ENCODE results near the gene DNAH14.
"Not testable (repeated sequence)": the region's sequence is repeated elsewhere in the genome, so short reads cannot be mapped to it uniquely, and the experiment has no call there.

DNAH14 gene

DNA sequence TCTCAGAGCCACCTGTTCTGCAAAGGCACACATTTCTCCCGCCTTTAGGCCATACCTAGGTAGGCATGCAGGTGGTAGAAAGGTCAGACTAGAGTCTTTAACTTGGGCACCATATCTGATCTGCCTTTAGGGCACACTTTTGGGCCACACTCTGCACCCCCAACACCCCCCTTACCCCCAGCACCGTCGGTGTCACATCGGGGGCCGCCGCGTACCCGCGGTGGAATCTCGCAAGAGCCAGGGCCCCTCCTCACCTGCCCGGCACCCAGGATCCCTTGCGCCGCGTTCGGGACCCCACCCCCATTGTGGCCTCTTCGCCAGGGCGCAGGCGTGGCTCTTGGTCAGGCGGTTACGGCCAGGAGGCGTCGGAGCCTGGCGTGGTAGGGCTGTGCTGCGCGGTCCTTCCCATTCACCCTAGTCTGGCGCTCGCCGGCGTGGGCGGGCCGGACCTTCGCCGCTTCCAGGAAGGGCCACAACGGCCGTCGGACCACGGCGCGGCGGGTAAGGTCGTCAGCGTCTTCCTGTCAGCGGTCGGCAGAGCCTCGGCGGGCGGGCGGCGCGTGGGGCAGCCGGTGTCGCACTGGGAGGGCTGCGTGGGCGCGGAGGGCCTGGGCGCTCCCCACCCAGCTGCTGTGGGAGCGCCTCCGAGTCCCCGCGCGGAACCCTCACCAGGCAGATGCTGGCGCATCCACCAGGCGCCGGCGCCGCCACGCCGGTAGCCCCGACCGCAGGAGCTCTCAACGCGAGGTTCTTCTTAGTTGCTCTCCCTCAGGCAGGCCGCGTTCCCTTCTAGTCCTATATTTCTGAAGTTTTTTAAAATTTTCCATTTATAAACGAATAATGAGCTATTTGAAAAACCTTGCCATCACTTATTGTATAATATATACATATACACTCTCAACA is at the start of gene DNAH14:
DNAH14 (plus strand) TSS at position 341 of the 903 bp plus-strand sequence. CDS start 23,028 bp downstream, outside the sequence.
- ATAC-seq (peak; percentile 79), DNase-seq (peak; percentile 16 to 27)
- peaks cover 6% of the 10 kb centered on the region for H3K4me1 Mint-ChIP-seq
- H3K4me3 Mint-ChIP-seq, result peak within 1 kb of the TSS; percentile 53 to 78
- H3K9me3 Mint-ChIP-seq, result peaks cover 13 to 30% of the 10 kb centered on the region in 2 donors
- peak within 1 kb of the TSS in 1 of 2 donors; percentile 19 for H3K27ac Mint-ChIP-seq
- H3K27me3 Mint-ChIP-seq, result peaks cover 28% of the 10 kb centered on the region

DNA sequence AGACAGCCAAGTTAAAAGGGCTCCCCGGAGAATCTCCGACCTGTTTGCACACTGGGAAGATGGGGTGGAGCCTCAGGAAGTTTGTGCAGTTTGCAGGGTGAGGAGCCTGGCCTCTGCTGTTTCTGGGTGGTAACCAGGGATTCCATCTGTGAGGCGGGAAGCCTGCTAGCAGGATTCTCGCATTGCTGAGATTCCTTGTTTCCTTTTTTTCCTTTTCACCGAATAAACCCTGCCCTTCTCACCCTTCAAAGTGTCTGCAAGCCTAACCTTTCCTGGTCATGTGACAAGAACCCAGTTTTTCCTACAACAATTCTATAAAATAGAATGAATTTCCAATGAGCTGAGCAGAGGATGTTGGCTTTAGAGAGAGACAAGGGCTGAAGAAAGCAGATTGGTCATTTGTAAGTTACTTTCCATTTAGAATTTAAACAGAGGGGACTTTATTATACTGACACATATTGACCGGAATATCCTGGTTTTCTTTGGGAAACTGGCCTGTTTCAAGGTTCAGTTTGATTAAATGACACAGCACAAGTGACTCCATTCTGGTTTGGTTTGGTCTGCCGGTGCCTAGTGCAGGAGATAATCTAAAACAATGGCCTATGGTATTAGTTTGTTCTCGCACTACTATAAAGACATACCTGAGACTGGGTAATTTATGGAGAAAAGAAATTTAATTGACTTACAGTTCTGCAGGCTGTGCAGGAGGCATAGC is 48.7 kb upstream of the DNAH14 start:
- DNase-seq (no peak), ATAC-seq (no peak)
- H3K27ac Mint-ChIP-seq, result no peak overlapping the region
- H3K4me3 Mint-ChIP-seq, result no peak overlapping the region
- peaks cover 5 to 12% of the 10 kb centered on the region in 2 donors for H3K9me3 Mint-ChIP-seq
- no peaks in the 10 kb centered on the region for H3K4me1 Mint-ChIP-seq
- peaks cover 29% of the 10 kb centered on the region for H3K27me3 Mint-ChIP-seq

DNA sequence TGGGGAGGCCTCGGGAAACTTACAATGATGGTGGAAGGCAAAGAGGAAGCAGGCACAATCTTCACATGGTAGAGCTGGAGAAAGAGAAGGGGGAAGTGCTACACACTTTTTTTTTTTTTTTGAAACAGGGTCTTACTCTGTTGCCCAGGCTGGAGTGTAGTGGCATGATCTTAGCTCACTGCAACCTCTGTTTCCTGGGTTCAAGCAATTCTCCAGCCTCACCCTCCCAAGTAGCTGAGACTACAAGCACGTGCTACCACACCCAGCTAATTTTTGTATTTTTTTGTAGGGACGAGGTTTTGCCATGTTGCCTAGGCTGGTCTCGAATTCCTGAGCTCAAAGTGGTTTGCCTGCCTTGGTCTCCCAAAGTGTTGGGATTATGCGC is 48.2 kb upstream of the DNAH14 start:
- H3K27ac Mint-ChIP-seq, DNase-seq, ATAC-seq, H3K4me1 Mint-ChIP-seq, H3K4me3 Mint-ChIP-seq: not testable (repeated sequence)
- Mint-ChIP-seq H3K9me3 (peaks cover 10 to 18% of the 10 kb centered on the region in 2 donors), H3K27me3 (peaks cover 23% of the 10 kb centered on the region)

DNA sequence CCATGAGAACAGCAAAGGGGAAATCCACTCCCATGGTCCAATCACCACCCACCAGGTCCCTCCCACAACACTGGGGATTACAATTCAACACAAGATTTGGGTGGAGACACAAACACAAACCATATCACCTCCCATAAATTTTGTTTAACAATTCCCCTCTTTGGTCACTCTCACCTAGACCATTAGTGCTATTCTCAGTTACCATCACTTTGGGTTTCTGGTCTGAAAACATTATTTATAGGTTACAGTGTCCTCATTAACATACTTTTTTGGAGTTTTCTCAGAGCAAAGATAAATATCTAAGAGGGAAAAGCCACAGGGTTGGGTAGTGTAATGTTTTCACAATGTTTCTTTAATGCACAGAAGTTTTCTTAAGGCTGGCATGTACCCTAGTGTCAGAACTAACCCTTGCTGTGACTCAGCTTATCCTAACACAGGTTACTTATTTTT is 47.7 kb upstream of the DNAH14 start:
- H3K9me3 Mint-ChIP-seq, result peaks cover 14 to 22% of the 10 kb centered on the region in 2 donors
- no peak overlapping the region for H3K27ac Mint-ChIP-seq
- no peak overlapping the region for H3K4me3 Mint-ChIP-seq
- ATAC-seq (no peak), DNase-seq (no peak)
- H3K27me3 Mint-ChIP-seq, result peaks cover 19% of the 10 kb centered on the region
- H3K4me1 Mint-ChIP-seq, result no peaks in the 10 kb centered on the region

DNA sequence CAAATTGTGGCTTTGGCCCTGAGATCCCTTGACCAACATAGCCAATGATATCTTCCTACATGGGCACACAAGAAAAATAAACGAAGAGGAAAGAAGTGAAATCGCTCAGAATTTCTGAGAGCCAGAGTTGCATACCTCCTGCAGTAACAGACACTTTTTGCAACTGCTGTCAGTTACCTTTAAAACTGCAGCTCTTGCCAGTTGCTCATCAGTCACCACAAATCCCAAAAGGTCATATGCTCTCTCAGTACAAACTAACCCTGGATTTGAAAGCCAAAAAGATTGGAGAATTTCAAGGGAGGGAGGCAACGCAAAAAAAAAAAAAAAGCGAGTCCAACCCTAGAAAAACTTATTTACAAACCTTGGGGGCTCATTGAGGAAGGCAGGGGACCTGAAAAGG is 47.2 kb upstream of the DNAH14 start:
- Mint-ChIP-seq H3K4me1 (no peaks in the 10 kb centered on the region), H3K9me3 (peaks cover 14 to 23% of the 10 kb centered on the region in 2 donors), H3K4me3 (no peak overlapping the region), H3K27ac (no peak overlapping the region), H3K27me3 (peaks cover 14% of the 10 kb centered on the region)
- no peak for ATAC-seq
- DNase-seq, result no peak

DNA sequence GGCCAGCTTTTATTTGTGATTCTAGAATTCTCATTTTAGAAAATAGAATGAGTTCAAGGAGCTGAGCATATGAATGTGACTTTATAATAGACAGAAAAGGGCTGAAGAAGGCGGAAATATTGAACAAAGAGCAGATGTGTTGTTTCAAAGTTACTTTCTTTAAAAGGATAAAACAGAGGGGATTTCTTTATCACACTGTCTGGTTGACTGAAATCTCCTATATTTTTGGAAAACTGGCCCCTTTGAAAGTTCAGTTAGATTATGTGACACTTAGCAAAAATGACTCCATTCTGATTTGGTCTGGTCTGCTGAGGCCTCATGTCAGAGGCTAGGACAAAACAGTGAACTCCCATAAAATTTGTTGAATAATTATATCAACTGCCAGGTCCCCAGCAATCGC is 46.4 kb upstream of the DNAH14 start:
- H3K4me1 Mint-ChIP-seq, result no peaks in the 10 kb centered on the region
- peaks cover 14 to 23% of the 10 kb centered on the region in 2 donors for H3K9me3 Mint-ChIP-seq
- ATAC-seq (no peak), DNase-seq (no peak)
- H3K27me3 Mint-ChIP-seq, result peaks cover 14% of the 10 kb centered on the region
- H3K27ac Mint-ChIP-seq, result no peak overlapping the region
- no peak overlapping the region for H3K4me3 Mint-ChIP-seq

DNA sequence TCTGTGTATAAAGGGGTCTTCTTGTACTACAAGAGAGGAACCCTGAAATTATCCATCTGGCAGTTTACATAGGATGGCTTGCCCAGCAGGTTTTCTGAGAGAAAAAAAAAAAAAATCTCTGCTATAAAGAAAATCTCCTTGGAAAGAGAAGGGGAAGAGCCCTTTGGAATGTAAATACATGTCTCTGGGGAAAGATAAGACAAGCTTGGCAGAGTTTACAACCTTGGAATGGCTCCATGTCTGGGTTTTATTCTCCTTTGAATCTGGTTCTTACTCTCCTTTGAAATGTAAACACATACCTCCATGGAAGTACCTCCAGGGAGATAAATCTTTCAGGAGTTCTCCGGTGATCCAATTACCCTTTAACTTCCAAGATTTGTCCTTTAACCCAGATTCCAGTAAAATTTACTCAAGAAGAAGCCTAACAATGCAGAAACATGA is 45.1 kb upstream of the DNAH14 start:
- Mint-ChIP-seq H3K9me3 (peaks cover 14 to 23% of the 10 kb centered on the region in 2 donors), H3K27ac (no peak overlapping the region)
- no peak for DNase-seq

DNA sequence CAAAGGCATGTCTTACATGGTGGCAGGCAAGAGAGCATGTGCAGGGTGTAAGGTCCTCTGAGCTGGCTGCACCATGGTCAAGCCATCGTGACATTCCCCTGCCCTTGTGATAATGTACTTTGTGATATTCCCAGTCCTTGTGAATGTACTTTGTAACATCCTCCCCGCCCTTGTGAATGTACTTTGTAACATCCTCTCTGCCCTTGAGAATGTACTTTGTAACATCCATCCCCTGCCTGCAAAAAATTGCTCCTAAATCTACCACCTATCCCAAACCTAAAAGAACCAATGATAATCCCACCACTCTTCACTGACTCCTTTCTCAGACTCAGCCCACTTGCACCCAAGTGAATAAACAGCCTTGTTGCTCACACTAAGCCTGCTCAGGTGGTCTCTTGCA is 44.1 kb upstream of the DNAH14 start:
- ATAC-seq, H3K27ac Mint-ChIP-seq, H3K4me3 Mint-ChIP-seq, H3K4me1 Mint-ChIP-seq, DNase-seq, H3K27me3 Mint-ChIP-seq: not testable (repeated sequence)
- H3K9me3 Mint-ChIP-seq, result peaks cover 14 to 23% of the 10 kb centered on the region in 2 donors

More for the DNA sequence above, 45.1 kb upstream of the DNAH14 start:
- Mint-ChIP-seq H3K27me3 (peaks cover 8% of the 10 kb centered on the region), H3K4me1 (no peaks in the 10 kb centered on the region), H3K4me3 (no peak overlapping the region)
- ATAC-seq, result no peak

DNA sequence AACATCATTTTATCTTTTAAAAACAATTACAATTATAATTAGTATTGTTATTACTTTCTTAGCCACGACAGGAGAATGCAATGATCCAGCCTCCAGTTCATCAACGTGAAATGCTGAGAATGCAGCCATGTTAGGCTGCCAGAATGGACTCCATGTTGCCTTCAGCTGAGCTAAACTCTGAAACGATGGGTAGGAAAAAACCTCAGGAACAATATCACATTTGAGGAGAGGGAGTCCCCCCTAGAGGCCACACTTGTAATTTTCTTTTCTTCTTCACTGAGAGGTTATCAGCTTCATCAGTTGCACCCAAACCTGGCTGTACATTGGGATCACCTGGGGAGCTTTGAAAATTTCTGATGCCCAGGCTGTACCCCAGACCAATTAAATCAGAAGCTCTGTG is 34.6 kb upstream of the DNAH14 start:
- H3K27ac Mint-ChIP-seq, result no peak overlapping the region
- DNase-seq, result no peak
- no peaks in the 10 kb centered on the region for H3K4me1 Mint-ChIP-seq
- H3K27me3 Mint-ChIP-seq, result no peaks in the 10 kb centered on the region
- H3K9me3 Mint-ChIP-seq, result peaks cover 8 to 9% of the 10 kb centered on the region in 2 donors
- ATAC-seq, result no peak
- H3K4me3 Mint-ChIP-seq, result no peak overlapping the region

DNA sequence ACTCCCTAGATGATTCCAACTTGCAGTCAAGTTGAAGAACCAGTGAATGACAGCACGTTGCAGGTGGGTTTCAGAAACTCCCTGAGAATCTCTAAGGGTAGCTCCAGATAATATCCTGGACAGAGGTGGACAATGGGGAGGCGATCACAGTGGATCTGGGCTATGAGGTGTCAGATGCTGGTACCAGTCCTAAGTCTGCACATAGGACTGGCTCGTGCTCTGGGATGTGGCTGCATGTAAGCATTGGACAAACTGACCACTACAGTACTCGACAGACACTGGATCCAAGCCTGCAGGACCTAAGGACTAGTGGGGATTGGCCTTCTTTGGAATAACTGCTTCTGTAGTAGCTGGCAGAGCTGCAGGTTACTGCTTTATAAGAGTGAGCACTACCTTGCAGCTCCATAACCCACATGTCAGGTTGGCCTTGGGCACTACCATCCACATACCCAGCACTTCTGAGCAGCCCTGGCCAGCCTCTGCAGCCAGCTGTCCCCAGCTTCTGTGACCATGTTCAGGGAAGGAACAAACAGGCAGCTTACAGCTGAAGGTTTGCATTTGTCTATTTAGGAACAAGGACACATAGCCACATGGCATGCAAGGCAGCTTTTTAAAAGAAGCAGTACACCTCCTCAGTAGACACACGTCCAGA is 33.2 kb upstream of the DNAH14 start:
- H3K27me3 Mint-ChIP-seq, result no peaks in the 10 kb centered on the region
- no peaks in the 10 kb centered on the region for H3K4me1 Mint-ChIP-seq
- DNase-seq (no peak), ATAC-seq (no peak)
- H3K27ac Mint-ChIP-seq, result no peak overlapping the region
- H3K4me3 Mint-ChIP-seq, result no peak overlapping the region
- H3K9me3 Mint-ChIP-seq, result peaks cover 8 to 9% of the 10 kb centered on the region in 2 donors

DNA sequence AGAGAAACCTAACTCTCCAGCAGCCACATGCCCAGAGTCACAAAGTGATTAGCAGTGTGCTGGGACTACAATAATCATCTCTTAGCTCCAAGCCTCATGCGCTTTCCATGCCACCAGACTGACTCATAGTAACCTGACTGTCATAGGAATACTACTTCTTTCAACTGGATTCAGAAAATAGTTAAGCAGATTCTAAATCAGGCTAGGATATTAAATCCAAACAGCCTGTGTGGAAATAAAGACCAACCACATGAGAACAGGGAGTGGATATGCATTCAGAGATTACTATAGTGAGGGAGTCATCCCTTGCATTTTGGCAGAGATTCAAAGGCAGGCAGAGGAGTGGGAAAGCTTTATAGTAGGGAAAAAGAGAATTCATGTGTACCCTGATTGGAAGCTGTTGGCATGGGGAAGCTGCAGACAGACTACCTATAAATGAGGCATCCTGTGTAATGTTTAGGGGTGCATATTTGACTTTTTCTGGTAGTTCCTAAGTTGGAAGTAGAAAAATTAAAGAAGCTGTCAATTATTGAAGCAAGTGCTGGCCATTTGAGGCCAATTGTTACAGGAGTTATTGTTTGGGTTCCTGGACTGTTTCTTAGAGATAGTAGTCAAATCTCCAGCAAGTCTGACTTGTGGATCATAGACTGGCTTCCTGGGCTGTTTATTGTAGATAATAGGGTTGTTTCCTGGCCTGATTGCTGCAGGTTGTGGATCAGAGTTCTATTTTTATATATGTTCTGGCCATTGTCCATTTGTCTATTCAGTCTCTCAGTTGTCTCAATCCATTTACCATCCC is 31.7 kb upstream of the DNAH14 start:
- Mint-ChIP-seq H3K4me3 (no peak overlapping the region), H3K27ac (no peak overlapping the region), H3K27me3 (no peaks in the 10 kb centered on the region), H3K4me1 (no peaks in the 10 kb centered on the region), H3K9me3 (peaks cover 8 to 9% of the 10 kb centered on the region in 2 donors)
- ATAC-seq (no peak), DNase-seq (no peak)

DNA sequence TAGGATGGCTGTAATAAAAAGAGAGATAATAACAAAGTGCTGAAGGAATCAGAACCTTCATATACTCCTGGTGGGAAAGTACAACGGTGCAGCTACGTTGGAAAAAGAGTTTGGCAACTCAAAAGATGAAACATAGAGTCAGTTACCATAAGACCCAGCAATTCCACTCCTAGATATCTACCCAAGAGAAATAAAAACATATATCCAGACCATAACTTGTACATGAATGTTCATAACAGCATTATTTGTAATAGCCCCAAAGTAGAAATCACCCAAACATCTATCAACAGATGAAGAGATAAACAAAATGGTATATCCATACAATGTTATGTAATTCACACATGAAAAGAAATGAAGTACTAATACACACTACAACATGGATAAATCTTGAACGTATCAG is 30.5 kb upstream of the DNAH14 start:
- H3K4me3 Mint-ChIP-seq, result no peak overlapping the region
- H3K4me1 Mint-ChIP-seq, result no peaks in the 10 kb centered on the region
- peaks cover 8 to 9% of the 10 kb centered on the region in 2 donors for H3K9me3 Mint-ChIP-seq
- H3K27ac Mint-ChIP-seq, result no peak overlapping the region
- H3K27me3 Mint-ChIP-seq, result peaks cover 1% of the 10 kb centered on the region
- DNase-seq, result no peak
- no peak for ATAC-seq

DNA sequence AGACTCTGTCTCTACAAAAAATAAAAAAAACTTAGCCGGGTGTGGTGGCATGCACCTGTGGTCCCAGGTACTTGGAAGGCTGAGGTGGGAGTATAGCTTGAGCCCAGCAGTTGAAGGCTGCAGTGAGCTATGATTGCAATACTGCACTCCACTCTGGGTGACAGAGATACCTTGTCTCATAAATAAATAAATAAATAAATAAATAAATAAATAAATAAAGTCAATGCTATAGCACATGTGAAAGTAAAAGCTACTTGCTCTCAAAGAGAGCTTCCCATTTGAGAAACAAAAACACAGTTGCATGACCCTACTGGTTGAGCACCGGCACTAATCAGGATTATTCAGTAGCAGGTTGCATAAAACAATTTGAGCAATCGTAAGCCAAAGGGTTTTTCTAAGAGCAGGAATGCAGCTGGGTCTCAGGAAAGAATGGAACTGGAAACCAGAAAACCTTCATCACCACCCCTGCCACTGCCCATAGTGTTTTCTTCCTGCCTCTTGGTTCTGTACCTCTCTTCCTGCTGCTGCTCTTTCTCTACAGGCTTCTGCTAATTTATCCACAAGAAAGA is 29.3 kb upstream of the DNAH14 start:
- no peak for DNase-seq
- no peak overlapping the region for H3K27ac Mint-ChIP-seq
- H3K4me3 Mint-ChIP-seq, result no peak overlapping the region
- peaks cover 12% of the 10 kb centered on the region for H3K27me3 Mint-ChIP-seq
- ATAC-seq, result no peak
- no peaks in the 10 kb centered on the region for H3K4me1 Mint-ChIP-seq
- H3K9me3 Mint-ChIP-seq, result peaks cover 8 to 9% of the 10 kb centered on the region in 2 donors

DNA sequence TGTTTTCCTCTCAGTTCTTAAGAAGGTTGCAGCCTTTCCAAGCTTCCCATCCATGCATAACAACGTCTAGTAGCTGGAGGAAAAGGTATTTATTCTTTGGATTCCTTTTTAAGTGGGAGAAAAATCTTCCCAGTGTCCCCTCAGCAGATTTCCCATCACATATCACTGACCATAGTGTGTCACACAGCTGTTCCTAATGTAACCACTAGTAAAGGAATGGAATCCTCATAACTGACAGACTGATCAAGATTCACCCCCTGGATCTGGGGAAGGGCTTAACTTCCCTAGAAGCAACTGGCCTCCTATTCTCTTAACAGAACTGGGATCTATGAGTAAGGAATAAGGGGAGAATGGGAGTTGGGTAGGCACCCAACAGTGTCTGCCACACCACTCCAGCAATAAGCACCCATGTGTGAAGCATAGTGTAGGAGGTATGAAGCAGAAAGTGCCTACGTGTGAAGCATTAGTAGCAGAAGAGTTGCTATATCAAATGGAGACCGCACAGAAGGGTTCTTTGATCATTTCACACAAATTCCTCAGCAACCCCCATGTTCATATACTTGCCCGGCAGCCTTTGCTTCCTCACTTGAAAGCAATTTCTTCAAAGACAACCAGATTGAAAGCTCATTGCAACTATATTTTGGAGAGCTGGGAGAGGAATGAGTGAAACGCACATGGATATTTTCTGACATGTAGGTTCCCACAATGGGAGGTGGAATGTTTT is 28.2 kb upstream of the DNAH14 start:
- H3K4me3 Mint-ChIP-seq, result no peak overlapping the region
- DNase-seq, result no peak
- peaks cover 19% of the 10 kb centered on the region for H3K27me3 Mint-ChIP-seq
- peaks cover 8 to 9% of the 10 kb centered on the region in 2 donors for H3K9me3 Mint-ChIP-seq
- peak overlapping the region in 1 of 2 donors; percentile 65 for H3K27ac Mint-ChIP-seq
- no peak for ATAC-seq
- no peaks in the 10 kb centered on the region for H3K4me1 Mint-ChIP-seq

All from stimulated activated naive CD8-positive, alpha-beta T cell treated with anti-CD3 and anti-CD28 coated beads, Interleukin-15, amount 100 ng/mL, for 72 hours (primary cell).